DOHH2 (cell line): ENCODE data around the gene ADAMTS13.

ENCODE experiments used
- H3F3A ChIP-seq: fragments of 200-600 bp; sonication (generic), shearing (Covaris generic); 2 replicates; pipeline ENCODE4 v1.6.0; 2016; ENCODE audit warnings: antibody characterized with exemption, mild to moderate bottlenecking; ENCODE audit not compliant: control insufficient read depth, insufficient read depth
- H3K27ac ChIP-seq: fragments of 200-600 bp; sonication (generic); 2 replicates; pipeline ENCODE4 v1.5.1; 2014; ENCODE audit warnings: low read depth, mild to moderate bottlenecking, low read length, moderate library complexity
- H3K27me3 ChIP-seq: fragments of 200-600 bp; sonication (generic); 2 replicates; pipeline ENCODE4 v1.6.1; 2014; ENCODE audit warnings: mild to moderate bottlenecking, low read length, mixed read lengths; ENCODE audit not compliant: control insufficient read depth
- H3K36me3 ChIP-seq: fragments of 200-600 bp; sonication (generic); 2 replicates; pipeline ENCODE4 v1.6.1; 2014; ENCODE audit warnings: mild to moderate bottlenecking, low read length, moderate library complexity, mixed read lengths; ENCODE audit not compliant: control insufficient read depth
- H3K4me1 ChIP-seq: fragments of 200-600 bp; sonication (generic); 2 replicates; pipeline ENCODE4 v1.6.1; 2014; ENCODE audit warnings: mild to moderate bottlenecking, low read length, mixed read lengths; ENCODE audit not compliant: control insufficient read depth
- H3K4me2 ChIP-seq: fragments of 200-600 bp; sonication (generic); 2 replicates; pipeline ENCODE4 v1.6.0; 2014; ENCODE audit warnings: mild to moderate bottlenecking, low read length, moderate library complexity
- H3K4me3 ChIP-seq: fragments of 200-600 bp; sonication (generic); 2 replicates; pipeline ENCODE4 v1.5.1; 2014; ENCODE audit warnings: mild to moderate bottlenecking, low read length, mixed read lengths
- H3K79me2 ChIP-seq: fragments of 200-600 bp; sonication (generic); 2 replicates; pipeline ENCODE4 v1.6.1; 2014; ENCODE audit warnings: mild to moderate bottlenecking, low read length, mixed read lengths; ENCODE audit not compliant: control insufficient read depth
- H3K9me2 ChIP-seq: fragments of 200-600 bp; sonication (generic); replicated peaks from 2 replicates; pipeline ENCODE4 v1.6.1; 2014; ENCODE audit warnings: mild to moderate bottlenecking, low read length, mixed read lengths; ENCODE audit not compliant: control insufficient read depth
- H3K9me3 ChIP-seq: fragments of 200-600 bp; sonication (generic); 2 replicates; pipeline ENCODE4 v1.6.1; 2014; ENCODE audit warnings: antibody characterized with exemption, low read length, mixed read lengths; ENCODE audit not compliant: control insufficient read depth, insufficient read depth
- H4K20me1 ChIP-seq: fragments of 200-600 bp; sonication (generic); 2 replicates; pipeline ENCODE4 v1.6.0; 2014; ENCODE audit warnings: low read depth, mild to moderate bottlenecking, antibody characterized with exemption, low read length, moderate library complexity; ENCODE audit not compliant: control insufficient read depth, insufficient read depth
- EZH2phosphoT487 ChIP-seq: fragments of 200-600 bp; sonication (generic); IDR thresholded peaks from 2 replicates; pipeline ENCODE4 v1.6.1; 2017; ENCODE audit warnings: borderline replicate concordance, mild to moderate bottlenecking, antibody characterized with exemption, low read length, moderate library complexity, mixed read lengths
- TF ChIP-seq, protein P1 (sequence below): fragments of 200-600 bp; sonication (generic); IDR thresholded peaks from one replicate; pipeline ENCODE4 v1.5.1; 2014; ENCODE audit warnings: antibody characterized with exemption, mild to moderate bottlenecking, low read depth, low read length; ENCODE audit not compliant: poor library complexity, severe bottlenecking

ADAMTS13 gene

DNA sequence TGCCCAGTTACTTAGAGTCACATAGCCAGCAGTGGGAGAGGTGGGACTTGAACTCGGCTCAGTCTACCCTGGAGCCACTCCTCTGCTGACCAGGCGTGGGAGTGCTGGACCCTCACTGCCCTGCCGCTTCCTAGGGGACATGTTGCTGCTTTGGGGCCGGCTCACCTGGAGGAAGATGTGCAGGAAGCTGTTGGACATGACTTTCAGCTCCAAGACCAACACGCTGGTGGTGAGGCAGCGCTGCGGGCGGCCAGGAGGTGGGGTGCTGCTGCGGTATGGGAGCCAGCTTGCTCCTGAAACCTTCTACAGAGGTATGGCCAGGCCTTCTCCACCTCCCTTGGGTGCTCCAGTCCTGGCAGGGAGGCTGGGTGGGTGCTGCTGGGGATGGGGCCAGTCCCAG, 34.2 kb downstream of the ADAMTS13 start:
- H3K4me3 ChIP-seq, result no peak overlapping the region
- no peak overlapping the region for H3K4me2 ChIP-seq
- H3K27me3 ChIP-seq, result peaks cover 18% of the 10 kb centered on the region
- TF ChIP-seq EZH2phosphoT487, result no peak
- TF ChIP-seq, protein P1, sequence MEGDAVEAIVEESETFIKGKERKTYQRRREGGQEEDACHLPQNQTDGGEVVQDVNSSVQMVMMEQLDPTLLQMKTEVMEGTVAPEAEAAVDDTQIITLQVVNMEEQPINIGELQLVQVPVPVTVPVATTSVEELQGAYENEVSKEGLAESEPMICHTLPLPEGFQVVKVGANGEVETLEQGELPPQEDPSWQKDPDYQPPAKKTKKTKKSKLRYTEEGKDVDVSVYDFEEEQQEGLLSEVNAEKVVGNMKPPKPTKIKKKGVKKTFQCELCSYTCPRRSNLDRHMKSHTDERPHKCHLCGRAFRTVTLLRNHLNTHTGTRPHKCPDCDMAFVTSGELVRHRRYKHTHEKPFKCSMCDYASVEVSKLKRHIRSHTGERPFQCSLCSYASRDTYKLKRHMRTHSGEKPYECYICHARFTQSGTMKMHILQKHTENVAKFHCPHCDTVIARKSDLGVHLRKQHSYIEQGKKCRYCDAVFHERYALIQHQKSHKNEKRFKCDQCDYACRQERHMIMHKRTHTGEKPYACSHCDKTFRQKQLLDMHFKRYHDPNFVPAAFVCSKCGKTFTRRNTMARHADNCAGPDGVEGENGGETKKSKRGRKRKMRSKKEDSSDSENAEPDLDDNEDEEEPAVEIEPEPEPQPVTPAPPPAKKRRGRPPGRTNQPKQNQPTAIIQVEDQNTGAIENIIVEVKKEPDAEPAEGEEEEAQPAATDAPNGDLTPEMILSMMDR, result peak; percentile 32
- no peaks in the 10 kb centered on the region for H3K79me2 ChIP-seq
- H4K20me1 ChIP-seq, result 0 out of 2 replicates have a peak, but pooled peaks cover 4% of the 10 kb centered on the region
- H3K9me2 ChIP-seq, result no peaks in the 10 kb centered on the region
- H3K4me1 ChIP-seq, result peaks cover 16% of the 10 kb centered on the region
- no peaks in the 10 kb centered on the region for H3K36me3 ChIP-seq
- H3K27ac ChIP-seq, result no peak overlapping the region
- H3K9me3 ChIP-seq, result no peaks in the 10 kb centered on the region
- H3F3A ChIP-seq, result 0 out of 2 replicates have a peak, but pooled peaks cover 5% of the 10 kb centered on the region

GRCh38 chr9:133457233-133457632, 35.1 kb downstream of the ADAMTS13 start:
- H3K4me1 ChIP-seq, result peaks cover 23% of the 10 kb centered on the region

DNA sequence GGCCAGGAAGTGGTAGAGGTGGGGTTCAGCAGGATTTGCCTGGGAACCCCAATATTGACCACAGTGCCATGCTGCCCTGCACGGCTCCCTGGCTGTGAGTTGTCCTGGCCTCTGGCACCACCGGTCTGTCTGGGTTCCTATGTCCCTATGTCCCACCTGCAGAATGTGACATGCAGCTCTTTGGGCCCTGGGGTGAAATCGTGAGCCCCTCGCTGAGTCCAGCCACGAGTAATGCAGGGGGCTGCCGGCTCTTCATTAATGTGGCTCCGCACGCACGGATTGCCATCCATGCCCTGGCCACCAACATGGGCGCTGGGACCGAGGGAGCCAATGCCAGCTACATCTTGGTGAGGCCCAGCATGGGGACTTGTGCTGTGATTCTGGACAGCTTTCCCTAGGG, 35.6 kb downstream of the ADAMTS13 start:
- H3K9me3 ChIP-seq, result no peaks in the 10 kb centered on the region
- no peaks in the 10 kb centered on the region for H3K9me2 ChIP-seq
- H3K27ac ChIP-seq, result no peak overlapping the region
- H3K4me2 ChIP-seq, result no peak overlapping the region
- H3K4me1 ChIP-seq, result peaks cover 24% of the 10 kb centered on the region
- H3K79me2 ChIP-seq, result no peaks in the 10 kb centered on the region
- H3K4me3 ChIP-seq, result no peak overlapping the region
- 0 out of 2 replicates have a peak, but pooled peaks cover 5% of the 10 kb centered on the region for H4K20me1 ChIP-seq
- no peak for TF ChIP-seq EZH2phosphoT487
- TF ChIP-seq, protein P1, result no peak
- peaks cover 15% of the 10 kb centered on the region for H3K27me3 ChIP-seq
- H3F3A ChIP-seq, result 0 out of 2 replicates have a peak, but pooled peaks cover 5% of the 10 kb centered on the region
- H3K36me3 ChIP-seq, result no peaks in the 10 kb centered on the region

More at GRCh38 chr9:133457233-133457632, 35.1 kb downstream of the ADAMTS13 start:
- Histone ChIP-seq H3K27me3 (peaks cover 17% of the 10 kb centered on the region), H3F3A (0 out of 2 replicates have a peak, but pooled peaks cover 5% of the 10 kb centered on the region), H3K9me2 (no peaks in the 10 kb centered on the region), H3K27ac (no peak overlapping the region), H3K4me3 (no peak overlapping the region), H3K36me3 (no peaks in the 10 kb centered on the region), H4K20me1 (0 out of 2 replicates have a peak, but pooled peaks cover 5% of the 10 kb centered on the region), H3K79me2 (no peaks in the 10 kb centered on the region), H3K4me2 (no peak overlapping the region), H3K9me3 (no peaks in the 10 kb centered on the region)
- no peak for TF ChIP-seq EZH2phosphoT487
- TF ChIP-seq, protein P1, result no peak
